AG04449 (cell line): ENCODE measurements around the gene WDHD1.
"Not testable (repeated sequence)": the region's sequence is repeated elsewhere in the genome, so short reads cannot be mapped to it uniquely, and the experiment has no call there.

Experiments used
- CTCF ChIA-PET: fragments of 350-600 bp; formaldehyde crosslinking; extraction: SDS; loops from one replicate; lab custom pipeline; 2021; ENCODE audit warnings: antibody characterized with exemption; lab: Yijun Ruan, JAX
- POLR2A ChIA-PET: fragments of 400-600, 350-600 bp; formaldehyde crosslinking; extraction: SDS; loops from one replicate; lab custom pipeline; 2020; ENCODE audit warnings: antibody characterized with exemption, inconsistent platforms; lab: Yijun Ruan, JAX
- DNase-seq: peaks from one replicate; pipeline ENCODE4 v3.0.0-alpha.2; 2010; ENCODE audit warnings: low read depth, low spot score
- H3K4me3 ChIP-seq: 2 replicates; pipeline ENCODE4 v1.5.1; 2011; ENCODE audit warnings: low read depth, mild to moderate bottlenecking, control low read depth, low read length
- CTCF ChIP-seq: IDR thresholded peaks from one replicate; pipeline ENCODE4 v1.5.1; 2011; ENCODE audit warnings: mild to moderate bottlenecking, moderate library complexity, low read length, control low read depth, inconsistent platforms; ENCODE audit not compliant: insufficient read depth; ENCODE audit errors: missing control alignments

WDHD1 gene

GRCh38 chr14:54906075-54906474 lies 120.8 kb downstream of the WDHD1 start:
- TF ChIP-seq CTCF: no peak
- no peak overlapping the region for H3K4me3 ChIP-seq
- CTCF ChIA-PET: interaction anchor here (1.1 kb wide), 1 partner anchor 14 kb away, joined by 3 read pairs; no protein-coding TSS in a partner anchor
- POLR2A ChIA-PET: no interaction called here
- no peak for DNase-seq

- DNase-seq: no peak
- H3K4me3 ChIP-seq: peak within 1 kb of the TSS; percentile 68
- TF ChIP-seq CTCF: peak; percentile 24
- ChIA-PET POLR2A (interaction anchor here (0.6 kb wide), 1 partner anchor 15 kb away, joined by 3 read pairs; no protein-coding TSS in a partner anchor), CTCF (interaction anchor here (1.0 to 2.0 kb wide), 7 partner anchors 12 to 400 kb away, joined by 3 to 5 read pairs (median 4); no protein-coding TSS in a partner anchor)
Observed at GRCh38 chr14:54902521-54903420, 124.1 kb downstream of the WDHD1 start, which contains the start of gene GCH1. Gene GCH1 (minus strand): TSS chr14:54902826. CDS start chr14:54902663, 163 bp downstream.

GRCh38 chr14:54902143-54902520 lies 124.8 kb downstream of the WDHD1 start:
- peak overlapping the region; percentile 68 for H3K4me3 ChIP-seq
- DNase-seq: no peak
- ChIA-PET CTCF (interaction anchor here (1.0 to 2.0 kb wide), 3 partner anchors 13 to 400 kb away, joined by 3 to 4 read pairs (median 4); no protein-coding TSS in a partner anchor), POLR2A (no interaction called here)
- TF ChIP-seq CTCF: no peak

DNA sequence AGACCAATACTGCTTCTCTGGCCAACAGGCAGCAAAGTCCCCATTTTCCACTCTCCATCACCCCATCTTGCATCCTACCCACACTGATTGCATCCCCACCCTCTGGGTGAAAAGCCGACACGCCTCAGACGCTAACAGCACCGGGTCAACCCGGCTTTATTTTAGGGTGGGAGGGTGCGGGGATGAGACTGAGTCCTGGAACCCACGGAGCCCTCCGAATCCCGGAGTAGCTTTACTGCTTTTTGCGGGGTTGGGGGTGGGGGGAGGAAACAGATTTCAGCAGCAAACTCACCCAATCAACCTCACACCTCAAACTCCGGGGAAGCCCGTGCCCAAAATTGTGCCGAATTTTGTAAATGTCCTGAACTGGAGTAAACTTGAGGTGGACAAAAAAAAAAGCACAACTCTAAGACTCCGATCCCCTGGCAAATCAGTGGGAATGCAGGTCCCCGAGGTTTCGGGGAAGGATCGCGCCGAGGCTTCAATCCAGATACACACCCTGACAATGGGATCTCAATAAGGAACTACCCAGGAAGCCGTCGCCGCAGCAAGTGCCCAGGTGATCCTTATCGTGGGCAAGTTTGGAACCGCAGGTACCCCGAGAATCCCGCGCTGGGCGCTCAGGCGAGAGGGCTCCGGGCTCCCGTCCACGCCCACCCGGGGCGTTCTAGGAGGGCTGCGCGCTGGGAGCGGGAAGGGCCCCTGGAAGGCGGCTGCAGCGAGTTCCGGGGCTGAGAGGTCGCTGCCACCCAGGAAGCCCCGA lies 125.3 kb downstream of the WDHD1 start:
- CTCF ChIA-PET: interaction anchor here (0.5 to 1.3 kb wide), 3 partner anchors 12 to 34 kb away, joined by 4 to 5 read pairs (median 4); no protein-coding TSS in a partner anchor
- DNase-seq: no peak
- no peak for TF ChIP-seq CTCF
- POLR2A ChIA-PET: no interaction called here
- H3K4me3 ChIP-seq: peak overlapping the region; percentile 68

DNA sequence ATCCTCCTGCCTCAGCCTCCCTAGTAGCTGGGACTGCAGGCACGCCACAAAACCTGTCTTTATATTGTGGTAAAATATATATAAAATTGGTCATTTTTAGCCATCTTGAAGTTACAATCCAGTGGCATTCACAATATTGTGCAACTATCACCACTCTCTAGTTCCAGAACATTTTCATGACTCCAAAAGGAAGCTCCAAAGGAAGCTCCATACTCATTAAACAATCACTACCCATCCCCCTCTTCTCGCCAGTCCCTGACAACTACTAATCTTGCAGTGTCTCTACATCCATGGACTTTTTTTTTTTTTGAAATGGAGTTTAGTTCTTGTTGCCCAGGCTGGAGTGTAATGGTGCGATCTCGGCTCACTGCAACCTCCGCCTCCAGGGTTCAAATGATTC lies 127.3 kb downstream of the WDHD1 start:
- TF ChIP-seq CTCF: no peak
- H3K4me3 ChIP-seq: no peak overlapping the region
- no peak for DNase-seq
- ChIA-PET POLR2A (no interaction called here), CTCF (interaction anchor here (0.6 kb wide), 1 partner anchor 264 kb away, joined by 5 read pairs; no protein-coding TSS in a partner anchor)

DNA sequence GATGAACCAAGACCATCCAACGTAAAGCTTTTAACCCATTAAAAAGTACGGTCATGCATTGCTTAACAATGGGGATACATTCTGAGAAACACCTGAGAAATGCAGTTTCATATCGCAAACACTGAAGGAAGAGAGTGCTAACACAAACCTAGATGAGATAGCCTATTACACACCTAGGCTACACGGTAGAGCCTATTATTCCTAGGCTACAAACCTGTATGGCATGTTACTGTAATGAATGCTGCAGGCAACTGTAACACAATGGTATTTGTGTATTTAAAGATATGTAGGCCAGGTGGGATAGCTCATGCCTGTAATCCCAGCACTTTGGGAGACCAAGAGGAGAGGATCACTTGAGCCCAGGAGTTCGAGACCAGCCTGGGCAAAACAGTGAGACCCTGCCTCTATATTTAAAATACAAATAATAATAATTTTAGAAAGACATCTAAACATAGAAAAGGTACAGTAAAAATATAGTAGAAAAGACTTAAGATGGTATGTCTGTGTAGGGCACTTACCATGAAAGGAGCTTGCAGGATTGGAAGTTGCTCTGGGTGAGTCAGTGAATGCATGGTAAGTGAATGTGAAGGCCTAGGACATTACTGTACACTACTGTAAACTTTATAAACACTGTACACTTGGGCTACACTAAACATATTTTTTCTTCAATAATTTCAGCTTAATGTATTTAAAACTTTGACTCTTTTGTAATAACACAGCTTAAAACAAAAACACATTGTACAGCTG lies 128.9 kb downstream of the WDHD1 start:
- peak; percentile 33 for DNase-seq
- CTCF ChIA-PET: interaction anchor here (0.8 kb wide), 1 partner anchor 10 kb away, joined by 4 read pairs; no protein-coding TSS in a partner anchor
- POLR2A ChIA-PET, H3K4me3 ChIP-seq: not testable (repeated sequence)
